ENCODE results near the gene NUB1.

Gene NUB1

GRCh38 chr7:151342102-151342646 is 562 bp downstream of the NUB1 start:
- 100% methylated on average over 2 of the region's 11 CpGs; no CpG with 5 or more reads in 1 of the 2 donors for WGBS, 2 donors (ENCODE audit: extremely low coverage in 2 of 2, insufficient read length in 2 of 2, insufficient replicate concordance in 1 of 2)
- H3K4me3 ChIP-seq (ENCODE audit: low read length in 2 of 2), result peak overlapping the region; percentile 80 to 83
- peaks cover 0 to 4% of the 10 kb centered on the region in 2 donors for H3K4me1 ChIP-seq (ENCODE audit: control insufficient read depth in 2 of 2, insufficient read depth in 1 of 2, low read depth in 1 of 2, low read length in 2 of 2)
- peak overlapping the region; percentile 99 for H2AFZ ChIP-seq (ENCODE audit: low read length)
- no peak overlapping the region for H3K9ac ChIP-seq (ENCODE audit: low read depth, low read length, poor library complexity)
- H2BK15ac ChIP-seq (ENCODE audit: low read length), result no peak overlapping the region
- no peak overlapping the region for H4K91ac ChIP-seq (ENCODE audit: low read depth, low read length, poor library complexity)
- no peak overlapping the region for H3K4ac ChIP-seq (ENCODE audit: low read length)
- H3K36me3 ChIP-seq (replicated peaks in 1 of 2; ENCODE audit: control insufficient read depth in 2 of 2, insufficient read depth in 2 of 2, low read length in 2 of 2), result peaks cover 15 to 33% of the 10 kb centered on the region in 2 donors
- H3K27me3 ChIP-seq (ENCODE audit: control insufficient read depth in 3 of 3, insufficient read depth in 3 of 3, low read depth in 1 of 3, low read length in 3 of 3), result peaks cover 0 to 4% (median 2%) of the 10 kb centered on the region in 3 experiments
- no peak overlapping the region for H3K18ac ChIP-seq (ENCODE audit: low read length)
- no peak overlapping the region for H2BK12ac ChIP-seq (ENCODE audit: low read length)
- peaks cover 2 to 3% of the 10 kb centered on the region in 2 donors for H3K9me3 ChIP-seq (replicated peaks in 1 of 2; ENCODE audit: control insufficient read depth in 2 of 2, insufficient read depth in 1 of 2, low read depth in 1 of 2, low read length in 2 of 2)
- H3K14ac ChIP-seq (ENCODE audit: low read length), result no peak overlapping the region
- no peak for DNase-seq (ENCODE audit: low spot score)
- peak overlapping the region; percentile 49 for H3K4me2 ChIP-seq (ENCODE audit: insufficient read depth, low read length, poor library complexity, severe bottlenecking)
- no peak overlapping the region for H4K8ac ChIP-seq (ENCODE audit: low read depth, low read length)
- no peak overlapping the region for H2BK5ac ChIP-seq (ENCODE audit: low read length)
- H3K23ac ChIP-seq (ENCODE audit: low read depth, low read length, poor library complexity), result no peak overlapping the region
- no peak overlapping the region for H3K27ac ChIP-seq (replicated peaks; ENCODE audit: low read length)
- no peak overlapping the region for H2AK5ac ChIP-seq (ENCODE audit: low read depth, low read length)
- H3K79me1 ChIP-seq (ENCODE audit: low read depth, low read length), result peaks cover 5% of the 10 kb centered on the region
- H2BK120ac ChIP-seq (ENCODE audit: low read depth, low read length), result no peak overlapping the region

- no peak overlapping the region for H3K4ac ChIP-seq (ENCODE audit: low read length)
- H3K27me3 ChIP-seq (ENCODE audit: control insufficient read depth in 3 of 3, insufficient read depth in 3 of 3, low read depth in 1 of 3, low read length in 3 of 3), result peaks cover 0 to 4% (median 2%) of the 10 kb centered on the region in 3 experiments
- H4K91ac ChIP-seq (ENCODE audit: low read depth, low read length, poor library complexity), result no peak overlapping the region
- no peak overlapping the region for H2AFZ ChIP-seq (ENCODE audit: low read length)
- H3K18ac ChIP-seq (ENCODE audit: low read length), result no peak overlapping the region
- no peak overlapping the region for H3K23ac ChIP-seq (ENCODE audit: low read depth, low read length, poor library complexity)
- peaks cover 15 to 39% of the 10 kb centered on the region in 2 donors for H3K36me3 ChIP-seq (replicated peaks in 1 of 2; ENCODE audit: control insufficient read depth in 2 of 2, insufficient read depth in 2 of 2, low read length in 2 of 2)
- no peak overlapping the region for H3K9ac ChIP-seq (ENCODE audit: low read depth, low read length, poor library complexity)
- peak overlapping the region in 1 of 2 donors; percentile 80 for H3K4me3 ChIP-seq (ENCODE audit: low read length in 2 of 2)
- no peak overlapping the region for H2BK15ac ChIP-seq (ENCODE audit: low read length)
- no peak overlapping the region for H3K27ac ChIP-seq (replicated peaks; ENCODE audit: low read length)
- H2BK12ac ChIP-seq (ENCODE audit: low read length), result no peak overlapping the region
- H2BK120ac ChIP-seq (ENCODE audit: low read depth, low read length), result no peak overlapping the region
- H3K4me1 ChIP-seq (ENCODE audit: control insufficient read depth in 2 of 2, insufficient read depth in 1 of 2, low read depth in 1 of 2, low read length in 2 of 2), result peaks cover 0 to 4% of the 10 kb centered on the region in 2 donors
- no peak overlapping the region for H2AK5ac ChIP-seq (ENCODE audit: low read depth, low read length)
- peaks cover 5% of the 10 kb centered on the region for H3K79me1 ChIP-seq (ENCODE audit: low read depth, low read length)
- peaks cover 2 to 3% of the 10 kb centered on the region in 2 donors for H3K9me3 ChIP-seq (replicated peaks in 1 of 2; ENCODE audit: control insufficient read depth in 2 of 2, insufficient read depth in 1 of 2, low read depth in 1 of 2, low read length in 2 of 2)
- H2BK5ac ChIP-seq (ENCODE audit: low read length), result no peak overlapping the region
- no peak for DNase-seq (ENCODE audit: low spot score)
- no peak overlapping the region for H4K8ac ChIP-seq (ENCODE audit: low read depth, low read length)
- no CpG with 5 or more reads among the region's 8 CpGs for WGBS, 2 donors (ENCODE audit: extremely low coverage in 2 of 2, insufficient read length in 2 of 2, insufficient replicate concordance in 1 of 2)
- H3K14ac ChIP-seq (ENCODE audit: low read length), result no peak overlapping the region
- H3K4me2 ChIP-seq (ENCODE audit: insufficient read depth, low read length, poor library complexity, severe bottlenecking), result no peak overlapping the region
Measured at GRCh38 chr7:151342811-151343210, 1.2 kb downstream of the NUB1 start.

- H3K79me1 ChIP-seq (ENCODE audit: low read depth, low read length), result peaks cover 5% of the 10 kb centered on the region
- H3K4ac ChIP-seq (ENCODE audit: low read length), result no peak overlapping the region
- no peak overlapping the region for H3K14ac ChIP-seq (ENCODE audit: low read length)
- no peak overlapping the region for H2BK15ac ChIP-seq (ENCODE audit: low read length)
- H3K9me3 ChIP-seq (replicated peaks in 1 of 2; ENCODE audit: control insufficient read depth in 2 of 2, insufficient read depth in 1 of 2, low read depth in 1 of 2, low read length in 2 of 2), result peaks cover 2 to 3% of the 10 kb centered on the region in 2 donors
- DNase-seq (ENCODE audit: low spot score), result no peak
- no peak overlapping the region for H2AFZ ChIP-seq (ENCODE audit: low read length)
- no peak overlapping the region for H4K8ac ChIP-seq (ENCODE audit: low read depth, low read length)
- peaks cover 0 to 4% (median 2%) of the 10 kb centered on the region in 3 experiments for H3K27me3 ChIP-seq (ENCODE audit: control insufficient read depth in 3 of 3, insufficient read depth in 3 of 3, low read depth in 1 of 3, low read length in 3 of 3)
- H3K27ac ChIP-seq (replicated peaks; ENCODE audit: low read length), result no peak overlapping the region
- H3K4me1 ChIP-seq (ENCODE audit: control insufficient read depth in 2 of 2, insufficient read depth in 1 of 2, low read depth in 1 of 2, low read length in 2 of 2), result peaks cover 0 to 4% of the 10 kb centered on the region in 2 donors
- H3K4me3 ChIP-seq (ENCODE audit: low read length in 2 of 2), result no peak overlapping the region
- no CpG with 5 or more reads among the region's 9 CpGs for WGBS, 2 donors (ENCODE audit: extremely low coverage in 2 of 2, insufficient read length in 2 of 2, insufficient replicate concordance in 1 of 2)
- peaks cover 15 to 44% of the 10 kb centered on the region in 2 donors for H3K36me3 ChIP-seq (replicated peaks in 1 of 2; ENCODE audit: control insufficient read depth in 2 of 2, insufficient read depth in 2 of 2, low read length in 2 of 2)
- H3K4me2 ChIP-seq (ENCODE audit: insufficient read depth, low read length, poor library complexity, severe bottlenecking), result no peak overlapping the region
- no peak overlapping the region for H3K18ac ChIP-seq (ENCODE audit: low read length)
- H2AK5ac ChIP-seq (ENCODE audit: low read depth, low read length), result no peak overlapping the region
- no peak overlapping the region for H2BK5ac ChIP-seq (ENCODE audit: low read length)
- no peak overlapping the region for H4K91ac ChIP-seq (ENCODE audit: low read depth, low read length, poor library complexity)
- no peak overlapping the region for H3K9ac ChIP-seq (ENCODE audit: low read depth, low read length, poor library complexity)
- no peak overlapping the region for H3K23ac ChIP-seq (ENCODE audit: low read depth, low read length, poor library complexity)
- no peak overlapping the region for H2BK120ac ChIP-seq (ENCODE audit: low read depth, low read length)
- no peak overlapping the region for H2BK12ac ChIP-seq (ENCODE audit: low read length)
Measured at GRCh38 chr7:151343516-151343915, 1.9 kb downstream of the NUB1 start.

- no peak overlapping the region for H2BK12ac ChIP-seq (ENCODE audit: low read length)
- no peak overlapping the region for H3K4me2 ChIP-seq (ENCODE audit: insufficient read depth, low read length, poor library complexity, severe bottlenecking)
- DNase-seq (ENCODE audit: low spot score), result no peak
- H2AK5ac ChIP-seq (ENCODE audit: low read depth, low read length), result no peak overlapping the region
- H3K27me3 ChIP-seq (ENCODE audit: control insufficient read depth in 3 of 3, insufficient read depth in 3 of 3, low read depth in 1 of 3, low read length in 3 of 3), result peaks cover 0 to 2% (median 0%) of the 10 kb centered on the region in 3 experiments
- no peak overlapping the region for H3K27ac ChIP-seq (replicated peaks; ENCODE audit: low read length)
- WGBS, 2 donors (ENCODE audit: extremely low coverage in 2 of 2, insufficient read length in 2 of 2, insufficient replicate concordance in 1 of 2), result no CpG with 5 or more reads among the region's 2 CpGs
- peaks cover 5% of the 10 kb centered on the region for H3K79me1 ChIP-seq (ENCODE audit: low read depth, low read length)
- peaks cover 0 to 7% of the 10 kb centered on the region in 2 donors for H3K4me1 ChIP-seq (ENCODE audit: control insufficient read depth in 2 of 2, insufficient read depth in 1 of 2, low read depth in 1 of 2, low read length in 2 of 2)
- peaks cover 20 to 63% of the 10 kb centered on the region in 2 donors for H3K36me3 ChIP-seq (replicated peaks in 1 of 2; ENCODE audit: control insufficient read depth in 2 of 2, insufficient read depth in 2 of 2, low read length in 2 of 2)
- peaks cover 0 to 2% of the 10 kb centered on the region in 2 donors for H3K9me3 ChIP-seq (replicated peaks in 1 of 2; ENCODE audit: control insufficient read depth in 2 of 2, insufficient read depth in 1 of 2, low read depth in 1 of 2, low read length in 2 of 2)
- H2AFZ ChIP-seq (ENCODE audit: low read length), result no peak overlapping the region
- H3K23ac ChIP-seq (ENCODE audit: low read depth, low read length, poor library complexity), result no peak overlapping the region
- H4K8ac ChIP-seq (ENCODE audit: low read depth, low read length), result no peak overlapping the region
- no peak overlapping the region for H2BK120ac ChIP-seq (ENCODE audit: low read depth, low read length)
- H3K4me3 ChIP-seq (ENCODE audit: low read length in 2 of 2), result no peak overlapping the region
- no peak overlapping the region for H3K9ac ChIP-seq (ENCODE audit: low read depth, low read length, poor library complexity)
- no peak overlapping the region for H3K18ac ChIP-seq (ENCODE audit: low read length)
- H2BK5ac ChIP-seq (ENCODE audit: low read length), result no peak overlapping the region
- no peak overlapping the region for H3K4ac ChIP-seq (ENCODE audit: low read length)
- H4K91ac ChIP-seq (ENCODE audit: low read depth, low read length, poor library complexity), result no peak overlapping the region
- H2BK15ac ChIP-seq (ENCODE audit: low read length), result no peak overlapping the region
- no peak overlapping the region for H3K14ac ChIP-seq (ENCODE audit: low read length)
Measured at GRCh38 chr7:151345576-151346469, 4.2 kb downstream of the NUB1 start.

Data from neuronal stem cell (in vitro differentiated cells).